NCI-H526 (cell line): ENCODE results near the gene C12orf60.

Source experiments
- DNase-seq, 2 experiments: peaks; one replicate each; lab custom pipeline; 2025; lab: John Stamatoyannopoulos, UW

Gene C12orf60

GRCh38 chr12:14834509-14834908 is 31.0 kb downstream of the C12orf60 start:
- DNase-seq, result no peak

DNA sequence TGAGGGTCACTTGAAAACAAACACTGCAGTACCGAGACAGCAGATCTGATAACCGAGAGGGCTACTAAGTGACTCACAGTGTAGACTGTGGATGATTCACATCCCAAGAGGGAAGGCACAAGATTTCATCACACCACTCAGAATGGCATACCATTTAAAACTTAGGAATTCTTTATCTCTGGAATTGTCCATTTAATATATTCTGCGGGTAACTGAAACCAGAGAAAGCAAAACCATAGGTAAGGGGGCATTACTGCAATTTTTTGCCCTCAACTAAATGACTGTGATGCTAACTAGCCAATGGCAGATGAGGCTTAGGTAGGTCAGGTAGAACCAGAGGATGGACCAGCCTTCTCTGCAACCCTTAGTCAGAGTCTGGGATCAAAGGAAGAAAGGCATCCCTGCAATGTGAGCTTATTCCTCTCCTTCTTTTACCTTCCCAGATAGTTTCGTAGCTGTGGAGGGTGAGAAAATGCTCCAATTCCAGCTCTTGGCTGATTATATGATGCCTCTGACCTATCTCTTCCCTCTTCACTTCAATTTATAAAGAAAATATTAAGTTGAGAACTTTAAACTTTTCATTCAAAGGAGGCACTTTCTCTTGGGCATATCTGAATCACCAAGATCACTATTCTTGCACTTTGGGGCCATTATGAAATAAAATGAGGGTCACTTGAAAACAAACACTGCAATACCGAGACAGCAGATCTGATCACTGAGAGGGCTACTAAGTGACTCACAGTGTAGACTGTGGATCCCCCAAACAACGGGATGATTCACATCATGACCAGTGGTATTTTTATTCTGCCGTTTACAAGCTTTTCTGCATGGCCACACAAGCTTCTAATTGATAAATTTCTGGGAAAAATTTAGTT is 33.1 kb downstream of the C12orf60 start:
- DNase-seq, result no peak

- no peak for DNase-seq
Observed at GRCh38 chr12:14839262-14839661, 35.8 kb downstream of the C12orf60 start.

- DNase-seq, result no peak
Observed at GRCh38 chr12:14840616-14841015, 37.1 kb downstream of the C12orf60 start.

- no peak for DNase-seq
Observed at GRCh38 chr12:14841761-14842160, 38.3 kb downstream of the C12orf60 start.

DNA sequence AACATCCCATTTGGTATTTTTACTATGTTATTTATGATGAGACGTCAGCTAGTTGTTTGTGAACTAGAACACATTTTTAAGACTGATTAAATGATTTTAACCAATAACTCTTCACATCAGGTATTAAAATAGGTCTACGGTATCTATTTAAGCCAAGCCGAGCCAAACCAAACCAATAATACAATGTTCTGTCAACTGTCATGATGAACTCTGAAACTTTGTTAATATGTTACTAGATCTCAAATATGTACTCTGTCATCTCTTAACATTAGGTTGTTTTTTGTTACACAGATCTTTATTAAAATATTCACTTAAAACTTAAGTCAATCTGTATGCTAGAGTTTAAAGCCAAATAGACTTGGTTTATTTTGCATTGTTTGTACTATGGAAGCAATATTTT is 38.8 kb downstream of the C12orf60 start:
- DNase-seq, result no peak

DNA sequence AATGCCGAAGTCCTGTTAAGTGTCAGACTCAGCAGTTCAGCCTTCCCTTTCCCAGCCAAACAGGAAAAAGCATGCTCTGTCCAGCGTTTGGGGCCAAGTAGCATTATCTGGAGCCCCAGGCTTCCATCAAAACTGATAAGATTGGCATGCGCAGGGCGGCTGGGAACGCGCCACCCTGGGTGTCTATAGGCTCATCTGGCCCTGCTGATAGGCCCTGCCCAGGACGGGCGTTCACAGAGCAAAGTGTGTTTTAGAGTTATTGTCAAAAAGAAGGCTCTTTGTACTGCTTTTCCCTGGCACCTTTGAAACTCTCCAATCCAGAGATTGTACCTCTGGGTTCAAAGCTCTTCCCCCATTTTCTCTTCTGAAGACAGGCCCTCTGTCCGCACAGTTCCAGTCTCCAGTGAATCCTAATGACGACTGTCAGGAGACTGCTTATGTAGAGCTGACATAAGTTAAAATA is 40.0 kb downstream of the C12orf60 start, which contains the start of gene ART4:
ART4 (minus strand) TSS at position 102 of the 463 bp plus-strand sequence. CDS start 413 bp downstream, outside the sequence.
- no peak for DNase-seq

DNA sequence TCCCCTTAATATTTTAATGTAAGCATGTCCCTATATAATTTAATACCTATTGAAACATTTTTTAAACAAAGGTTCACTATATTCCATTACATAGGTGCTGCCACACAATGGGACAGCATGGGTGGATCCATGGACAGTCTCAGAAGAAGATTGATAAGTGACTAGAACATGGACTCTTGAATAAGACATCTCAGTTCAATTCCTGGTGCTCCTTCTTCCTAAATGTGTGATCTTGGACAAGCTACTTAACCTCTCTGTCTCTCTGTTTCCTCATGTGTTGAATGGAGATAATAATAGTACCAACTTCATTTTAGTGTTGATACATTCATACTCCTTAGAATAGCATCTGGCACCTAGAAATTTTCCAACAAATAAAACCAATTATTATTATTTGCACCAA is 40.9 kb downstream of the C12orf60 start:
- DNase-seq, result no peak

GRCh38 chr12:14845350-14845750 is 41.9 kb downstream of the C12orf60 start:
- DNase-seq, result peak; percentile 38 to 69

DNA sequence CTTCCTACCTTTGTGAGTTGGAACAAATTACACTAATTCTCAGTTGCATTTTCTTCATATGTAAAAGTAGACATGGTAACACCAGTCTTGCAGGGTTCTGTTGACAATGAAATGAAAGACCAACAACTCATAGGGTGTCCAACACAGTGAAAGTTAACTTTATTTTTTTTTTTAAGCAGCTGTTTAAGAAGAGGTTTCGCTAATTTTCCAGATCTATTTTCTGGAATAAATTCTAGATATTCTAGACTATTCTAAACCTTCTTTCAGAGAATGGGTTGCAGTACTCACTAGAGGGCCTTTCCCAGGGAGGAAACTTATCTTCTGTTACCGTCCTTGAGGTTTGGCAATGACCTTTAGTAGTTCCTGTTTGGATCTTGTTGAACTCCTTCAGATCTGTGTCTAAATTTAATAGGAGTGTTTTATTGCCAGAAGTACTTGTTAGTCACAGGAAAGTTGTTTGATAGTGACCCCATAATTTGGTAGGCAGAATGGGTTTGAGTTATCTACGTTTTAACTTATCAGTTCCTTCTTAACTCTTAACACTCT is 42.6 kb downstream of the C12orf60 start:
- no peak for DNase-seq

- no peak for DNase-seq
Observed at GRCh38 chr12:14846876-14847580, 43.6 kb downstream of the C12orf60 start.

DNA sequence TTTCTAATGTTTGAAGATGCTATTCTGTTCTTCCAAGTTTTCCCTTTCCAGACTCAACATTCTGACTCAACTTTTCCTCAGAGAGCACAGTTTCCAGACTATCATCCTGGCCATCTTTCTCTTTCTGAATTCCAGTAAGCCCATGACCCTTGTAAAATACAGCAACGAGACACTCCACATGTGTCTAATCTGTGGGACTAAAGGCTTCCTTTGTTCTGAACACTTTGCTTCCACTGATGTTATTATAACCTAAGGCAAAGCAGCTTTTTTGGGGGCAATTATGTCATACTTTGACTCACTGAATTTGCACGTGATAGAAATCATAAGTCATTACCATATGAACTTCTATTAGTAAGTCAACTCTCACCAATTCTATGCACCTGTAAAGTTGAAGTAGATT is 46.2 kb downstream of the C12orf60 start:
- DNase-seq, result no peak

- DNase-seq, result no peak
Observed at GRCh38 chr12:14850929-14851663, 47.6 kb downstream of the C12orf60 start.

- DNase-seq, result no peak
Observed at GRCh38 chr12:14852880-14853279, 49.4 kb downstream of the C12orf60 start.

GRCh38 chr12:14853961-14854360 is 50.5 kb downstream of the C12orf60 start:
- DNase-seq, result peak; percentile 26 to 49

DNA sequence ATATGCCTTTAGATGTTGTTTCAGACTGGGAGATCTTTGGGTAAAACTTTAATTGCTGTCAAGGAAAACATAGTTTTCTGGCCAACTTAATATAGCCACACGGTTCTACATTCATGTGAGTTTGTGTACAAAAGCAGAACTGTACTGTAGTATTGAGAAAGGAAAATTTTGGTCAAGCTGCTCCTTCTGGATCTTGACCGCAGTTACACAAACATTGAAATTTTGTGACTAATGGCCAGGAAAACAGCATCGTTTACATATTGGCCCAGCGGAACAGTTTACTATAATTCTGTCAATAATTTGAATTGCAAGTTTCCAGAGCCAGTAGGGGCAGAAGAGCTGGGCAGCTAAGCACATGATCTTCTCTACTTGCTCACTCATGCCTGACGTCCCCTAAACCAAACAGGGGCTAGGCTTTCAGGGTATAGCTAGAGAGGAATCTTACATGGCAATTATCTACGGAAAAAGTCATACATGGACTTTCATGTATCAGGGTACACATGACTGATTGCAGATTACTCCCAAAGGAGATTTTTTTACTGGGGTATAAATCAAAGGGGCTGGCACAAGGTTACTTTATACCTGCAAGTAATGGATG is 51.2 kb downstream of the C12orf60 start:
- peak; percentile 65 to 80 for DNase-seq

DNA sequence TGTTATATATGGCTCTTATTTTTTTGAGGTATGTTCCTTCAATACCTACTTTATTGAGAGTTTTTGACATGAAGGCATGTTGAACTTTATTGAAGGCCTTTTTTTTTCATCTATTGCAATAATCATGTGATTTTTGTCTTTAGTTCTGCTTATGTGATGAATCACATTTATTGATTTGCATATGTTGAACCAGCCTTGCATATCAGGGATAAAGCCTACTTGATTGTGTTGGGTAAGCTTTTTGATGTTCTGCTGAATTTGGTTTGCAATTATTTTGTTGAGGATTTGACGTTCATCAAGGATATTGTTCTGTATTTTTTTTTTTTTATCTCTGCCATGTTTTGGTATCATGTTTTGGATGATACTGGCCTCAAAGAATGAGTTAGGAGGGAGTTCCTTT is 55.0 kb downstream of the C12orf60 start:
- no peak for DNase-seq

DNA sequence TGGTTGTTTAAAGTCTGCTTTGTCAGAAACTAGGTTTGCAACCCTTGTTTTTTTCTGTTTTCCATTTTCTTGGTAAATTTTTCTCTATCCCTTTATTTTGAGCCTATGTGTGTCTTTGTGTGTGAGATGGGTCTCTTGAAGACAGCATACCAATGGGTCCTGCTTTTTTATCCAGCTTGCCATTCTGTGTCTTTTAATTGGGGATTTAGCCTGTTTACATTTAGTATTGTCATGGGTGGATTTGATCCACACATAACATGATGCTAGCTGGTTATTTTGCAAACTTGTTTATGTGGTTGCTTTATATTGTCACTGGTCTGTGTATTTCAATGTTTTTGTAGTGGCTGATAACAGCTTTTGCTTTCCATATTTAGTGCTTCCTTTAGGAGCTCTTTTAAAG is 57.0 kb downstream of the C12orf60 start:
- DNase-seq, result no peak

- no peak for DNase-seq
Observed at GRCh38 chr12:14868916-14869506, 65.5 kb downstream of the C12orf60 start.

GRCh38 chr12:14871247-14871646 is 67.8 kb downstream of the C12orf60 start:
- no peak for DNase-seq

- no peak for DNase-seq
Observed at GRCh38 chr12:14871886-14872285, 68.4 kb downstream of the C12orf60 start.
